B cell (primary cell): ENCODE measurements around the gene POLE2. TPM values are rescaled to one million over a fixed set of nuclear protein-coding genes. Genes with fewer than 3 reads are reported as not detected.
A peak's percentile ranks its signal among the peaks of the same experiment; 100 is the strongest.

Experiments
- ATAC-seq: fragments of 200-7000 bp; cut with Tn5 transposase; one replicate; pipeline ENCODE4 v1.10.0; 2021; ENCODE audit warnings: low read depth, mild to moderate bottlenecking, moderate number of reproducible peaks, moderate library complexity
- CTCF ChIA-PET: fragments of 350-600 bp; sonication (Branson Sonifier 250); formaldehyde crosslinking; loops from one replicate; lab custom pipeline; 2021; ENCODE audit warnings: antibody characterized with exemption, inconsistent platforms; lab: Charles Lee
- POLR2A ChIA-PET: fragments of 350-600 bp; sonication (Branson Sonifier 250); formaldehyde crosslinking; loops from one replicate; lab custom pipeline; 2021; ENCODE audit warnings: antibody characterized with exemption; lab: Charles Lee
- DNase-seq: peaks from one replicate; pipeline ENCODE4 v3.0.0; 2013
- H2AFZ ChIP-seq: 2 replicates; pipeline ENCODE4 v1.6.1; 2012; ENCODE audit warnings: mild to moderate bottlenecking, low read depth, low read length; ENCODE audit not compliant: insufficient read depth, poor library complexity, severe bottlenecking
- H3K27ac ChIP-seq, 2 donors: 1 replicate in 1 of 2; 2 replicates in 1 of 2; pipeline ENCODE4 v1.5.1; 2012 to 2013; ENCODE audit warnings: low read length in 2 of 2, mild to moderate bottlenecking in 2 of 2, moderate library complexity in 1 of 2
- H3K27me3 ChIP-seq, 4 experiments: fragments of 200-600 bp in 1 of 4; sonication (generic) in 1 of 4; replicated peaks in 1 of 4; 1 replicate in 2 of 4; 2 replicates in 2 of 4; pipeline versions ENCODE4 v1.6.1 to v1.7.0; 2013 to 2016; ENCODE audit warnings: low read length in 3 of 4, mild to moderate bottlenecking in 2 of 4, mixed read lengths in 1 of 4, moderate library complexity in 1 of 4; ENCODE audit not compliant: insufficient read depth in 4 of 4, control insufficient read depth in 3 of 4; ENCODE audit errors: control extremely low read depth in 1 of 4
- H3K36me3 ChIP-seq, 2 experiments: replicated peaks in 1 of 2; 1 replicate in 1 of 2; 2 replicates in 1 of 2; pipeline versions ENCODE4 v1.6.1 to v1.7.1; 2013; ENCODE audit warnings: low read length in 1 of 2; ENCODE audit not compliant: insufficient read depth in 2 of 2, control insufficient read depth in 1 of 2; ENCODE audit errors: control extremely low read depth in 1 of 2, extremely low read depth in 1 of 2
- H3K4me1 ChIP-seq, 2 donors: fragments of 200-600 bp in 1 of 2; sonication (generic) in 1 of 2; 1 replicate in 1 of 2; 2 replicates in 1 of 2; pipeline versions ENCODE4 v1.5.1 to v1.6.1; 2013 to 2017; ENCODE audit warnings: low read length in 2 of 2; ENCODE audit not compliant: control insufficient read depth in 2 of 2, insufficient read depth in 2 of 2
- H3K4me2 ChIP-seq: replicated peaks from 2 replicates; pipeline ENCODE3; 2012; ENCODE audit warnings: mild to moderate bottlenecking, low read depth, low read length; ENCODE audit not compliant: poor library complexity, severe bottlenecking
- H3K4me3 ChIP-seq, 5 experiments: fragments of 200-600 bp in 1 of 5; sonication (generic) in 1 of 5; 1 replicate in 3 of 5; 2 replicates in 2 of 5; pipeline versions ENCODE4 v1.5.1 to v1.7.0; 2011 to 2016; ENCODE audit warnings: low read length in 4 of 5, mild to moderate bottlenecking in 4 of 5, low read depth in 2 of 5, control low read depth in 1 of 5, moderate library complexity in 1 of 5; ENCODE audit not compliant: insufficient read depth in 1 of 5; ENCODE audit errors: control extremely low read depth in 1 of 5, extremely low read depth in 1 of 5
- H3K79me2 ChIP-seq: fragments of 200-600 bp; sonication (generic); one replicate; pipeline ENCODE4 v1.6.0; 2016; ENCODE audit warnings: low read length; ENCODE audit not compliant: control insufficient read depth, insufficient read depth
- H3K9ac ChIP-seq: fragments of 200-600 bp; sonication (generic); 2 replicates; pipeline ENCODE4 v1.6.1; 2017; ENCODE audit warnings: mild to moderate bottlenecking, low read length, moderate library complexity
- H3K9me3 ChIP-seq, 3 donors: one replicate each; pipeline versions ENCODE4 v1.6.1 to v1.7.1; 2013; ENCODE audit warnings: low read length in 2 of 3; ENCODE audit not compliant: control insufficient read depth in 2 of 3, insufficient read depth in 1 of 3; ENCODE audit errors: control extremely low read depth in 1 of 3
- H4K20me1 ChIP-seq: 2 replicates; pipeline ENCODE4 v1.6.0; 2012; ENCODE audit warnings: mild to moderate bottlenecking, low read length; ENCODE audit not compliant: insufficient read depth, control insufficient read depth, poor library complexity, severe bottlenecking
- H3K27ac Mint-ChIP-seq: one replicate; pipeline ENCODE4 v1.8.0; 2021; ENCODE audit warnings: mixed read lengths
- H3K27me3 Mint-ChIP-seq: one replicate; pipeline ENCODE4 v1.8.0; 2021; ENCODE audit warnings: mixed read lengths
- H3K4me1 Mint-ChIP-seq: one replicate; pipeline ENCODE4 v1.8.0; 2021; ENCODE audit warnings: mixed read lengths
- H3K4me3 Mint-ChIP-seq: one replicate; pipeline ENCODE4 v1.8.0; 2021; ENCODE audit warnings: mixed read lengths
- H3K9me3 Mint-ChIP-seq: one replicate; pipeline ENCODE4 v1.8.0; 2022; ENCODE audit warnings: mixed read lengths; ENCODE audit not compliant: insufficient read depth
- CTCF ChIP-seq: fragments of 200-600 bp; IDR thresholded peaks from one replicate; pipeline ENCODE4 v1.8.0; 2022; ENCODE audit warnings: antibody characterized with exemption, mild to moderate bottlenecking
- EZH2 ChIP-seq: IDR thresholded peaks from 2 replicates; pipeline ENCODE4 v1.6.1; 2012; ENCODE audit warnings: borderline replicate concordance, low read depth, mild to moderate bottlenecking, moderate library complexity, low read length; ENCODE audit not compliant: insufficient read depth, poor library complexity, severe bottlenecking
- WGBS: methylation state at CpG from one replicate; pipeline ENCODE4 v1.1.5; 2013; ENCODE audit warnings: missing lambda C conversion rate; ENCODE audit not compliant: insufficient coverage; 5-methylcytosine and 5-hydroxymethylcytosine counted together
- intact Hi-C: fragments of 100-400 bp; cut with micrococcal nuclease; formaldehyde crosslinking; loops from one replicate; pipeline ENCODE4 v1.10.0; 2022
- polyA plus RNA-seq: library from polyadenylated mRNA; depleted of rRNA; stranded (reverse); fragments of >200 nt; gene quantifications from 2 replicates; pipeline ENCODE4 v1.2.3, GENCODE V29; 2012
- total RNA-seq, 2 donors: library from RNA; stranded (reverse); fragments of 120-200 nt in 1 of 2; gene quantifications; 1 replicate in 1 of 2; 2 replicates in 1 of 2; pipeline versions ENCODE4 v1.2.3 to v1.2.4, GENCODE V29; 2013 to 2022

POLE2 gene
- total and polyA plus RNA-seq, 2 donors (not counting 1 experiment from before 2014, with no cell fraction given): 1.4 to 2.6 TPM

- peaks cover 20 to 26% of the 10 kb centered on the region in 2 donors for H3K4me1 ChIP-seq
Observed at GRCh38 chr14:49633640-49634546, 54.1 kb downstream of the POLE2 start.

More at GRCh38 chr14:49633640-49634546, 54.1 kb downstream of the POLE2 start:
- H3K27me3 Mint-ChIP-seq: no peaks in the 10 kb centered on the region
- peak; percentile 85 for TF ChIP-seq CTCF
- no peak for TF ChIP-seq EZH2
- H3K4me2 ChIP-seq: peak overlapping the region; percentile 89
- peak overlapping the region; percentile 80 to 98 (median 91) for H3K4me3 ChIP-seq
- H2AFZ ChIP-seq: peak overlapping the region; percentile 80
- peak; percentile 97 for DNase-seq
- POLR2A ChIA-PET: interaction anchor here (1.1 to 5.3 kb wide), 9 partner anchors 9 to 229 kb away, joined by 4 to 88 read pairs (median 14); partner anchors contain the start of genes KLHDC2, LRR1, MGAT2 and RPL36AL
- peak overlapping the region; percentile 92 for H3K9ac ChIP-seq
- ATAC-seq: peak; percentile 80
- H3K9me3 ChIP-seq: no peaks in the 10 kb centered on the region
- CTCF ChIA-PET: interaction anchor here (0.6 to 5.3 kb wide), 30 partner anchors 11 to 672 kb away, joined by 3 to 93 read pairs (median 4); partner anchors contain the start of genes KLHDC1, KLHDC2, LRR1 and MGAT2
- peaks cover 47% of the 10 kb centered on the region for H3K4me1 Mint-ChIP-seq
- peak overlapping the region; percentile 96 for H3K4me3 Mint-ChIP-seq
- WGBS: under 1% methylated on average over 101 of the region's 101 CpGs
- H3K27me3 ChIP-seq: no peaks in the 10 kb centered on the region
- no peaks in the 10 kb centered on the region for H3K9me3 Mint-ChIP-seq
- intact Hi-C loops: loop anchor here (1.0 to 2.0 kb wide), 11 partner anchors 14 to 1196 kb away; partner anchors contain the start of genes KLHDC1, KLHDC2, LRR1 and MAP4K5
- H3K36me3 ChIP-seq: peaks cover 0 to 11% of the 10 kb centered on the region in 2 experiments
- H3K27ac Mint-ChIP-seq: peak overlapping the region; percentile 97
- H3K79me2 ChIP-seq: peaks cover 77% of the 10 kb centered on the region
- H4K20me1 ChIP-seq: peaks cover 15% of the 10 kb centered on the region
- H3K27ac ChIP-seq: peak overlapping the region; percentile 97 to 98
